MV-4-11 (cell line): ENCODE results near the gene CCSER1.
"Not testable (repeated sequence)": the region's sequence is repeated elsewhere in the genome, so short reads cannot be mapped to it uniquely, and the experiment has no call there.

Experiments
- DNase-seq: peaks from one replicate; lab custom pipeline; 2025; lab: John Stamatoyannopoulos, UW

The CCSER1 gene

DNA sequence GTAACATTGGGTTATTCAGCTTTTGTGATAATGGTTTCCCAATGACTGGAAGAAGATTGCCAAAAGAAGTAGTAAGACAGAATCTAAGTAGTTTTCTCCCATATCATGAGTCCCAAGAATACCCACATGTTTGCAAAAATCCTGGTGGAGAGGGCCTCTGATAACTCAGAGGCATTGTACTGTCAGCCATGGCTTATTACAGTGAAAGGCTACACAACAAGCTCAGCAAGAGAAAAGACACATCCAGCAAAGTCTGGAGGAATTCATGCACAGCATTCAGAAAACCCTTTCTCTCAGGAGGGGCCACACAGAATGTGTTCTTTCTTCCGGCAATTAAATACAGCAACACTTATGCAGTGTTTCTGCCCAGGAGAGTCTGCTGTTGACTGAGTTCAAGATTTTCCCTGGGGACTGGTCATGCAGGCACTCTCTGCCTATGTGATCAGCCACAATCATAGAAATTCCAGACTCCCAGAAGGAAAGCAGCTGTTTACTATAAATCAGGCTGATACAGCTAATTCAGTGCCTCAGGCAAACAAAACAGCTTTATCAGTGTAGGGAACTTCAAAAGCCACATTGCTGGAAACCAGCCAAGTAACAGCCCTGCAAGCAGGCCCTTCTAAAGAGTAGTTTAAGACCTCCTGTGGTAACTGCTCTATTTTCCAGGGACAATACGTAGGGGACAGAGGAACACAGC, 937.1 kb downstream of the CCSER1 start:
- DNase-seq, result no peak

DNA sequence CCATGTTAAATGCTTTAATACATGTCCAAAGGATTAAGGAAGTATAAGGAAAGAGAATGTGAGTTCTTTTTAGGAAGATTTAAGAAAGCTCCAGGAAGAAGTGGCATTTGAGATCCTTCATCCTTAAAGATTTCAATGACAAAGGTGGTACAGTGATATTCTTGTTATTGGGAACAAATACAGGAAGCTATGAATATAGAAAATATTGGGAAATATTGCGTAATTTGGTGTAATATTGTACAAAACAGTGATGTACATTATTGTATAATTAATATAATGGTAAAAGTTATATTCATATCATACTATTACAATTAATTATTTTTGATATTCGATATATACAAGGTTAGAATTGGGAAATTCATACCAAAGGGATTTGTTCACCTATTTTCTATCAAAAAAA, 937.9 kb downstream of the CCSER1 start:
- DNase-seq, result no peak

DNA sequence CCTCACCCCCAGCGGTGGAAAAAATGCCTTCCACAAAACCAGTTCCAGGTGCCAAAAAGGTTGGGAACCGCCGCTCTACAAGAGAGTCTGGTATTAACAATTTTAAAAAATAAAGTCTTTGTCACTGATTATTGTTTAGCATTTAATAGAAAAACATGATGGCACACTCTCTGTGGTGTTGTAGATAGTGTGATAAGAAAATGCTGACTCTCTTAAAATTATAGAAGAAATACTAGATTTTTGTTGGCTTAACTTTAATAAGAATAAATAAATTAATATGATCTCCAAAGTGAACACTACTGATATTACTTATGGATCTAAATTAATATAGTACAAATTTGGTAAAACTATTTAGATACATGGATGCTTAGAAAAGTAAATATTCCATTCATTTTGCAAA, 943.5 kb downstream of the CCSER1 start:
- no peak for DNase-seq

DNA sequence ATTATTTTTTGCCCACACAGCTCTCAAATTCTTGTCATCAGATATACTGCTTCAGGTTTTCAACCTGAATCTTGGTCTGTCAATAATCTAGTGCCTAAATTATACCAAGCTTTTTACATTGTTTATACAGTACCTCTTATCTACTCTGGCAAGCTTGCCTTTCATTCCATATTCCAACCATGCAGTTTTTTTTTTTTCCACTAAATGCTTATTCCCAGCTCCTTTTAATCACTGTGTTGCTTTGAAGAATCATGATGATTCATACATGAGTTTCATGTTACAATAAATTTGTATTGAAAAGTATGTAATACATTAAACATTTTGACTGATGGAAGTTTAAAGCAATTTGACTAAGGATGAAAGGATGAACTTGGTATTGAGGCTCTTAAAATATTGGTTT, 949.0 kb downstream of the CCSER1 start:
- no peak for DNase-seq

DNA sequence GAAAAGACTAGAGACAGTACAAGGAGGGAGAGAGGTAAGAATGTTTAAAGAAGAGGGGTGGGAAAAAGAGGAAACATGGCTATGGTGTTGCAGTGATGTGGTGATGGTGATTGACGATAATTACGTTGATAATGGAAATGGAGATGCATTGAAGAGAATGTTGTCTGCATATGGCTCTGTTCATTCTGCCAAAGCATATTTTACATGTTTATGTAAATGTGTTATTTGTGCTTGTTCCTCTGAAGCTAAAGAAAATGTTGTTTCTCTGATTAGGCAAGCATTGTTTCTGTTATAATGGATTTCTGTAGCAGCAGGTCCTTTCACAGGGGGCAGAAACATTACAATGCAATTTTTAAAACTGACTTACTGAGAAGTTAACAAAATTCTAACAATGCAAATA, 958.8 kb downstream of the CCSER1 start:
- no peak for DNase-seq

DNA sequence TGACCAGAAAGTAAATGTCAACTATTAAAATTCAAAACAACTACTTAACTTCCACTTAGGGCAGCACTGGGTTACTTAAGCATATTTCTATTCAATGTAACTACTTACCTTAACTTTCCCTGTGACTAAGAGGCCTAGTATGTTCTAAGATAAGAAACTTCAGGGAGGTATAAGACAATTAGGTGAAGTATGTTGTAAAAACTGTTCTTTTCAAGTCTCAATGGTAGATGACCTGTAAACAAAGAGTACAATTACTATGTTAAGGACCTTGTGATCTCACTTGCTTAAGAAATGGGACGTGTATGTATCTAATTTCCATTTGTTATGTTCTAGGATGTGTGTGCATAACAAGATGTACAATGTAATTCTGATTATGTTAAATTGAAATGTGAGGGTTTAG, 960.5 kb downstream of the CCSER1 start:
- DNase-seq, result no peak

DNA sequence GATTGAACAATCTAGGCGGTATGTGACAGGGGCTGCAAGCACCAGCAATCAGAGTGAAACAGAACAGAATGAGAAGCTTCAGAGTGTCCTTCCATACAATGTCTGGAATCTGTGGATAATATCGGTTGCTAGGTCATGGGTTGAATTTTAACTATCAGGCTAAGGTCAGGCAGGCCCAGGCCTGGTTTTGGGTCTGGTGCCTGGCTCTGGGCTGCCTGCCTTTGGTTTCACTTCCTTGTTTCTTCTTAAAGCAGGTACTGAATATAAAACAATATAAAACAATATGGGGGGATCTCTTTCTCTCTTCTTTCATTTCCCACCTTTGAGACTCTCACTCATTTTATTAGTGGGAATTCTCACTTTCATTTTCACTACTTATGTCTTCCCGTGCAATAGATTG, 962.0 kb downstream of the CCSER1 start:
- DNase-seq, result no peak

DNA sequence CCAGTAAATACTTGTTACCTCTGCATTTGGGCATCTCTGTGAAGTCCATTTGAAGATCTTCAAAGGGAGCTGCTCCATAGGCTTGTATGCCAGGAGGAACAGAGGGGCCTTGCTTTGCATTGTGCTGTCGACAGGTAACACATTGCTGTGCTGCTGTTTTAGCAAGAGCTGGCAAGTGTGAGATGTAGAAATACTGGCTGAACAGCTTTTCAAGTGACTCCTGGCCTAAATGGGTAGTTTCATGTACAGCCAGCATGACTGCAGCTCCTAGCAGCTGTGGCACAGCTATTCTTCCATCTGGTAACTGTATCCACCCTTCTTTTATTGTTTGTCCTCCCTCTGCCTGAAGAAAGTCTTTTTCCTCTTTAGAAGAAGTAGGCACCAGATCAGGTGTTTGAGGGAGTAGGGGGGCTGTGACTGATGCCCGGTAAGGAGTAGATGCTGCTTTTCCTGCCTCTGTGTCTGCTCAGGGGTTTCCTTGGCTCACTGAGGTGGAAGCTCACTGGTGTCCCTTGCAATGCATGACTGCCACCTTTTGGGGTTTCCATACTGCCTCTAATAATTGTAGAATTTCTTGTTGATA, 965.3 kb downstream of the CCSER1 start:
- DNase-seq, result no peak

DNA sequence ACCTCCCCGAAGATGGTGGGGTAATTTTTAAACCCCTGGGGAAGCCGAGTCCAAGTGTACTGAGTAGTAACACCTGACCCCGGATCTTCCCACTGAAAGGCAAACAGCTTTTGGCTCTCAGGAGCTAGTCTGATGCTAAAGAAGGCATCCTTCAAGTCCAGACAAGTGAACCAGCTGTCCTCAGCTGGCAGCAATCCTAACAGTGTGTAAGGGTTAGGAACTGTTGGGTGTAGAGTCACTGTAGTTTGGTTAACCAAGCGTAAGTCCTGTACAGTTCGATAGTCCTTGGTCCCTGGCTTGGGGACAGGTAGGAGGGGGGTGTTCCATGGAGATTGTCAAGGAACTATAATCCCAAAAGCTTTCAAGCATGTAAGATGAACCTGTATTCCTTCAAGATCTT, 967.0 kb downstream of the CCSER1 start:
- not testable (repeated sequence) for DNase-seq

DNA sequence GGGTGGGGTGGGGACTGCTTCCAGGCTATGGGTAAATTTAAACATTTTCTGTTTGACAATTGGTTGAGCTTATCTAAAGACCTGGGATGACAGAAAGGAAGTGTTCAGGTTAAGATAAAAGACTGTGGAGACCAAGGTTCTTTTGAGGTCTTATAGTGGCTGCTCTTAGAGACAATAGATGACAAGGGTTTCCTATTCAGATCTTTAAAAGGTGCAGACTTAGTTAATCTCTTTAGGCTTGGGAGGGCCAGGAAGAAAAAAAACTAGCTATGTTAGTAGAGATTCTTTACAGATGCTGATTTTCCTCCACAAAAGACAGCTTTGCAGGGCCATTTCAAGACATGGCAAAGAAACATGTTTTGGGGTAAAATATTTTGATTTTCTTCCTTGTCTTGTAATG, 972.5 kb downstream of the CCSER1 start:
- no peak for DNase-seq

DNA sequence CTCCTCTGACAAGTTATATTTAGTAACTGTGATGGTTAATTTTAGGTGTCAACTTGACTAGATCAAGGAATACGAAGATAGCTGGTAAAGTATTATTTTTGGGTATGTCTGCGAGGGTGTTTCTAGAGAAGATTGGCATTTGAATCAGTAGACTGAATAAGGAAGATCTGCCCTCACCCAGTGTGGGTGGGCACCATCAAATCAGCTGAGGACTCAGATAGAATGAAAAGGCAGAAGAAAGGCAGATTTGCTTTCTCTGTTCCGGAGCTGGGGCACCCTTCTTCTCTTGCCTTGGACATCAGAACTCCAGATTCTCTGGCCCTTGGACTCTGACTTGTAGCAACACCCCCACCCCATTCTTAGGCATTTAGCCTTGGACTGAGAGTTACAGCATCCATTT, 981.6 kb downstream of the CCSER1 start:
- no peak for DNase-seq

DNA sequence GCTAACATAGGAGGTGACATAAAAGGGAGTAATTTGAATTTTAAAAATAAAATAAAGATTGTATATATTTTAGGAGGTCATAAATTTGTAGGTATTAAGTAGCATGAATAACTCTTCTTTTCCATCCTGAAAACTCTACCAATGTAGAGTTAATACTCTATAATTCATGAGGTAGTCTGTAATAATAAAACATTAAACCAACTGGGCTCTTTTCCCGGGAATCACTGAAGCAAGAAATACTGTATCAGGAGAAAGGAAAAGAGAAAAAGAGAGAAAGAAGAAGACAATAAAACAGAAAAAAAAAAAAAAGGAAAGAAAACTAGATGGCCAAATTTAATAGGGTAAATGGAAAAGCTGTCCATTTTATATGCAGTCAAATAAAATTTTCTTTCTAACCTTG, 984.4 kb downstream of the CCSER1 start:
- DNase-seq, result no peak

DNA sequence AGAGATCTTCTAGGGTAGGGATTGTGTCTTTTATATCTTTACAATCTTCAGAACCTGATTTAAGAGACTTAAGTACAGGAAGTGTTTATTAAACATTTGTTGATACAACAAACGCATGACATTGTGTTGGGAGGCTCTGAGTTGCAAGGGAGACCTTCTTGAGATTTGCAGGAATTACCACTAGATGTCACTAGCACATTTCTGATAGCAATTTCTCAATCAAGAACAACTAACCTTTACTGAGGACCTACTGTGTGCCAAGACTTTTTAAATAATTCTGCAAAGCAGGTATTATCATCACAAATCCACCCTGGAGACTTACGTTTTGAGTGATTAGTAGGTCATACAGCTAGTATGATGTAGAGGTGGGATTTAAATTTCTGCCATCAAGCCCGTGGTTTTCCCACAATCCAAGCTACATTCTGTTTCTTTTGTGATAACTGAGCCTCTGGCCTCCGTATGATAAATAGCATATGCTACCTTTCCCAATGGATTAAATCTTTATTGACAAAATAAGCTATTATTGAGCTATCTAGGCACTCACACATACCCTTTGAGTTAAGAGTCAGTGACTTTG, 986.0 kb downstream of the CCSER1 start:
- DNase-seq, result no peak

DNA sequence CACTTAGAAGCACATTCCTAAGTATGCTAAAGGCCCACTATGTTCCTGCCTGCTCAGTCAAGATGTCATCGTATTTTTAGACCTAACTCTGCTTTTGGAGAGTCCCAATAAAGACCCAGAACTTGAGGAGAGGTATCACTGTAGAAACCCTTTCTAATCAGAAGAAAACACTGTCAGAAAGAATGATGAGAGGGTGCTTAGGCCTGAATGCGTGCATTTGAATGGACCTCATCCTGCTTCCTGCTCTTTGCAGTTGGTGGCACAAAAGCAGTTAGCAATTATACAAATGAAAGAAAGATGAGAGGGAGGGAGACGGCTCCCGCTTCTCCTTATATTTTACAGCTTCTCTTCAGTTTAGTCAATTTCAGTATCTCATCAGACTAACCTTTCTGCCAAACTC, 987.2 kb downstream of the CCSER1 start:
- no peak for DNase-seq

DNA sequence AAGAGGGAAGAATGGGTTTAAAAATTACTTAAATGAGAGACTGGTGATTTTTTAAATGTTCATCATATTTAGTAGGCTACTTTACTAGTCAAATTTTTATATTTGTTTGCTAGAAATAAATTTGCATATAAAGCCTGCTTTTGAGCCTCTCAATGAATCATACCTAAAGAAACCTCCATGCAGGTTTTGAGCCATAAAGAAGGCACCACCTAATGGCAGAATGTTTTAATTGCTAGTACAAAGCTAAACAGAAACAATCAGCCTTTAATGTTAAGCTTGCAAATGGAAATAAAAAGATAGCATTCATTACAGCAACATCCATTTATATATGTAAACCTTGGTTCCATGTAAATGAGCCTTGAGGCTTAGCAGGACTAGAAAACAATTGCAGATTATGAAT, 989.7 kb downstream of the CCSER1 start:
- no peak for DNase-seq

DNA sequence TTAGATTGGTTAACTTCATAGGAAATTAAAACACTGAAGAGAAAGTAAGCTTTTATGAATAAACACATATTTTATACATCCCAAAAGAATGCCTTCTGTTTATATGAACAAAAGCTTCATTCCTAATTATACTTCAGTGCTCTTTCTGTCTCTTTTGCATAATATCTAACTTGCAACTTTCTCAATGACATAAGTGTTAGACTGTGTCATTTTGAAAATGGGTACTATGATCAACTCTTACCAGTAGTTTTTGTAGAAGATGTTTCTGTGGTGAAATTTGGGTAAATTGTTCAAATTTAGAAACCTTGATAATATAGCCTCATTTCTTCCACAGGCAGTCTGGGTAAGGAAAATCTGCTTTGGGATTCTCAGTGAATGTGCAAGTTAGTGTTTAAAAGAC, 991.4 kb downstream of the CCSER1 start:
- no peak for DNase-seq

DNA sequence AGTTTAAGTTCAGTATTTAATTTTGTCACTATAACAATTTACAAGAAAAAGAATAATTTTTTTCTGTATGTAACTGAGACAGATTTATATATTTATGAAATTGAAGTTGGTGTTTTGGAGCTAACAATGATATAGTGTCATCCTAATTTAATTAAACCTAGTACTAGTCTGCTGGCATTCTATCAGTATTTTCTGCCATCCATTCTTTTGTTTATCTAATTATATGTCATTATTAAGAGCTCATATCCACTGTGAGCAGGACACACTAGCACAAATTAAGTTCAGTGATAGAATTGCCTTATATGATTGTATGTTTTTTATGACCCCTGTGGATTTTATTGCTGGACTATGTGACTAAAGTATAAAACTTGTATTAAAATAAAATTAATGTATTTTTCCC, 996.5 kb downstream of the CCSER1 start:
- no peak for DNase-seq

DNA sequence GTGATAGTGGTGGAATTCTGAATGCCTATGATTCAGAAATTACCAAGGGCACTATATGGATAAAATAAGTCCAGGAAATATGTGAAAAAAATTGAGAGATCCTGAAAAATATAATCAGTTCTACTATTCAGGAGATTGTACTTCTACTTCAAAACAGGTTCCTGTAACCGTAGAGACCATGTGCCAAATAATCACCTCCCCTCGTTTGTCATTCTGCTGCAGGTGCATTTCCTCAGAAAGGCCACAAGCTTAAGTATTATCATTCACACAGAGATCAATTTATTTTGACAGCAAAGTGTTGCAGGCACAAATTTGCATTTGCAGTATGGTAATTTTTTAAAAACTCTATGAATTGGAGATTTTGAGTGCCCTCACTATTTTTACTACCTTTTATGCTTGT, 1000.0 kb downstream of the CCSER1 start:
- no peak for DNase-seq

DNA sequence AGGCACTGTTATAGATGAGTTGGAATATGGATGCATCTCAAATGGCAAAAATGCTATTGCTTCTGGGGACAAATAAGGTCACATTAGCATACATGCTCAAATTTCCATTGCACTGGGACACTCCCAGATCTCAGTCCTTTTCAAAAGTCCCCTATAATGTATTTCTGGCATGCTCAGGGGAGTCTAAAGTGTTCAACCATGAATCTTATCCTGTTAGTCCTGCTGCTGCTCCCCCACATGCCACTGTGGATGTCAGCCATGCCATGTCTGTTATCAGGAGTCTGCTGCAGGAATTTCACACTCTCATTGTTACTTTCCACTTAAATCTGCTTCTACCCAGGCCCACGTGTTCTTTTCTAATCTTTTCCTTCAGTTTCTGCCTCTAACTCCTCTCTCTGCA, 1000.6 kb downstream of the CCSER1 start:
- no peak for DNase-seq

DNA sequence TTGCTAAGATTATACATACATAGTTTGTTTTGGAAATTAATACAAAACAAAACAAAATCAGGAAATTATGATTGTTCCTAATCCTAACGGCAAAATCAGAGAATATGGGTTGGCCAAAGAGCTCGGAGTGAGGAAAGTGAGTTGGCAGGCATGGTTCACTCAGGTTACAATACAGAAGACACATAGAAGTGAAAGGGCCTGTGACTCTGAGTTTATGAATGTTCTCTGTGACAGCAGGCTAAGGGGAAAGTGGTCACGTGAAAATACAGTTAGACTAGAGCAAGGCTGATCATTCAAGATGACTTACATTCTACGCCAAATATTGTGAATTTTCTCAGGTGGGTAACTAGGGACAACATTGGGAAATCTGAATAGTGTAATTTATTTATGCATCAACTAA, 1001.3 kb downstream of the CCSER1 start:
- DNase-seq, result no peak

DNA sequence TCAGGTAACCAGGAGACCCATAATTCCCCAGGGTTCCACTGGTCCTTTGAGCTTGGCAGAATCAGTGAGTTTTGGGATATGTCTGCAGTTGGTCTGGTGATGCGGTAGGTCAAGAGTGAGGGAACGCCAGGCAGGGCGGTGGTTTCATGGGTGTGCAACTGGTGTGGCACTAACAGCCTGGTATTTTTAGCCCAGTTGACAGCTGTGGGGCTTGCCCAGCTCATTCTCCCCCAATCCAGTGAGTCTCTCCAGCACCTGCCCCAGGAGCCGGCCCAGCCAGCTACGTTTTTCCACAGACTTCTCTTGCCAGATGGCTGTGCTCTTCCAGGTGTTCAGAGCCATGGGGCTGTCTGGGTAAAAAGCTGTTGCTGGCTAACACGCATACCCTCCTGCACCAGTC, 1019.9 kb downstream of the CCSER1 start:
- DNase-seq, result no peak

DNA sequence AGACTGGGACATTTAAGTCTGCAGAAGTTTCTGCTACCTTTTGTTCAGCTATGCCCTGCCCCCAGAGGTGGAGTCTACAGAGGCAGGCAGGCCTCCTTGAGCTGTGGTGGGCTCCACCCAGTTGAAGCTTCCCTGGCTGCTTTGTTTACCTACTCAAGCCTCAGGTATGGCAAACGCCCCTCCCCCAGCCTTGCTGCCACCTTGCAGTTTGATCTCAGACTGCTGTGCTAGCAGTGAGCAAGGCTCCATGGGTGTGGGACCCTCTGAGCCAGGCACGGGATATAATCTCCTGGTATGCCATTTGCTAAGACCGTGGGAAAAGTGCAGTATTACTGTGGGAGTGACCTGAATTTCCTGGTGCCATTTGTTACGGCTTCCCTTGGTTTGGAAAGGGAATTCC, 1026.8 kb downstream of the CCSER1 start:
- not testable (repeated sequence) for DNase-seq

DNA sequence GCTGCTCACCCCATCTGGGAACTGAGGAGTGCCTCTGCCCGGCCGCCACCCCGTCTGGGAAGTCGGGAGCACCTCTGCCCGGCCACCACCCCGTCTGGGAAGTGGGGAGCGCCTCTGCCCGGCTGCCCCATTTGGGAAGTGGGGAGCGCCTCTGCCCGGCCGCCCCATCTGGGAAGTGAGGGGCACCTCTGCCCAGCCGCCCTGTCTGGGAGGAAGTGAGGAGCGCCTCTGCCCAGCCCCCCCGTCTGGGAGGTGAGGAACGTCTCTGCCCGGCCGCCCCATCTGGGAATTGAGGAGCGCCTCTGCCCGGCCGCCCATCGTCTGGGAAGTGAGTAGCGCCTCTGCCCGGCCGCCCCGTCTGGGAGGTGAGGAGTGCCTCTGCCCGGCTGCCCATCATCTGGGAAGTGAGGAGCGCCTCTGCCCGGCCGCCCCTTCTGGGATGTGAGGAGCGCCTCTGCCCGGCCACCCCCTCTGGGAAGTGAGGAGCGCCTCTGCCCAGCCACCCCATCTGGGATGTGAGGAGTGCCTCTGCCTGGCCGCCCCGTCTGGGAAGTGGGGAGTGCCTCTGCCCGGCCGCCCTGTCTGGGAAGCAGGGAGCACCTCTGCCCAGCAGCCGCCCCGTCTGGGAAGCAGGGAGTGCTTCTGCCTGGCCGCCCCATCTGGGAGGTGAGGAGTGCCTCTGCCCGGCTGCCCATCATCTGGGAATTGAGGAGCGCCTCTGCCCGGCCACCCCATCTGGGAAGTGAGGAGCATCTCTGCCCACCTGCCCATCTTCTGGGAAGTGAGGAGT, 1040.9 kb downstream of the CCSER1 start:
- not testable (repeated sequence) for DNase-seq
